Uterus (tissue), 2 donors: ENCODE results near the gene ATG2A.
"Not testable (repeated sequence)": the region's sequence is repeated elsewhere in the genome, so short reads cannot be mapped to it uniquely, and the experiment has no call there.

Source experiments
- POLR2A ChIP-seq, 2 donors: fragments of 450-650 bp; IDR thresholded peaks; one replicate each; pipeline ENCODE4 v1.6.1; 2016; ENCODE audit warnings: antibody characterized with exemption in 2 of 2, mild to moderate bottlenecking in 1 of 2, moderate library complexity in 1 of 2
- TF ChIP-seq, protein P1 (sequence below), 4 experiments: fragments of 200-600 bp in 2 of 4; fragments of 450-650 bp in 2 of 4; sonication (generic) in 2 of 4; IDR thresholded peaks; one replicate each; pipeline ENCODE4 v1.5.1; 2016 to 2019; ENCODE audit warnings: antibody characterized with exemption in 4 of 4, mild to moderate bottlenecking in 2 of 4, moderate library complexity in 1 of 4

DNA sequence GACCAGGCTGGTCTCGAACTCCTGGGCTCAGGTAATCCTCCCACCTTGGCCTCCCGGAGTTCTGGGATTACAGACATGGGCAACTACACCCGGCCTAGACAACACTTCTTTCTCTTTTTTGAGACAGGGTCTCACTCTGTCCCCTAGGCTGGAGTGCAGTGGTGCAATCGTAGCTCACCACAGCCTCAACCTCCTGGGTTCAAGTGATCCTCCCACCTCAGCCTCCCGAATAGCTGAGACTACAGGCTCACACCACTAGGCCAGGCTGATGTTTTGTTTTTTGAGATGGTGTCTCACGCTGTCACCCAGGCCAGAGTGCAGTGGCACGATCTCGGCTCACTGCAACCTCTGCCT lies 71.3 kb downstream of the ATG2A start:
- TF ChIP-seq, protein P1, sequence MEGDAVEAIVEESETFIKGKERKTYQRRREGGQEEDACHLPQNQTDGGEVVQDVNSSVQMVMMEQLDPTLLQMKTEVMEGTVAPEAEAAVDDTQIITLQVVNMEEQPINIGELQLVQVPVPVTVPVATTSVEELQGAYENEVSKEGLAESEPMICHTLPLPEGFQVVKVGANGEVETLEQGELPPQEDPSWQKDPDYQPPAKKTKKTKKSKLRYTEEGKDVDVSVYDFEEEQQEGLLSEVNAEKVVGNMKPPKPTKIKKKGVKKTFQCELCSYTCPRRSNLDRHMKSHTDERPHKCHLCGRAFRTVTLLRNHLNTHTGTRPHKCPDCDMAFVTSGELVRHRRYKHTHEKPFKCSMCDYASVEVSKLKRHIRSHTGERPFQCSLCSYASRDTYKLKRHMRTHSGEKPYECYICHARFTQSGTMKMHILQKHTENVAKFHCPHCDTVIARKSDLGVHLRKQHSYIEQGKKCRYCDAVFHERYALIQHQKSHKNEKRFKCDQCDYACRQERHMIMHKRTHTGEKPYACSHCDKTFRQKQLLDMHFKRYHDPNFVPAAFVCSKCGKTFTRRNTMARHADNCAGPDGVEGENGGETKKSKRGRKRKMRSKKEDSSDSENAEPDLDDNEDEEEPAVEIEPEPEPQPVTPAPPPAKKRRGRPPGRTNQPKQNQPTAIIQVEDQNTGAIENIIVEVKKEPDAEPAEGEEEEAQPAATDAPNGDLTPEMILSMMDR (IDR thresholded peaks at IDR 0.05), result not testable (repeated sequence)
- not testable (repeated sequence) for TF ChIP-seq POLR2A (IDR thresholded peaks at IDR 0.05)
